K562 (cell line): Measurements from ENCODE around the gene VBP1. TPM values are rescaled to one million over a fixed set of nuclear protein-coding genes. Genes with fewer than 3 reads are reported as not detected.
"Not testable (repeated sequence)": the region's sequence is repeated elsewhere in the genome, so short reads cannot be mapped to it uniquely, and the experiment has no call there.

Source experiments
- ATAC-seq: fragments of 200-7000 bp; cut with Tn5 transposase; 3 replicates; pipeline ENCODE4 v1.9.1; 2020; ENCODE audit warnings: moderate library complexity
- BruUV-seq: library from RNA; stranded (reverse); fragments of 400-500 nt; replicated peaks from 2 replicates; lab custom pipeline; 2021; lab: Mats Ljungman, UMichigan
- CTCF ChIA-PET: fragments of 300-600 bp; formaldehyde crosslinking; extraction: SDS; loops from one replicate; lab custom pipeline; 2021; ENCODE audit warnings: low intra/inter-chr PET ratio; lab: Yijun Ruan, JAX
- POLR2A ChIA-PET: fragments of 300-600, 350-650 bp; sonication (Branson Sonifier 250); formaldehyde crosslinking; extraction: SDS; loops from one replicate; lab custom pipeline; 2021; ENCODE audit warnings: antibody characterized with exemption, inconsistent platforms; lab: Yijun Ruan, JAX
- DNase-seq, 4 experiments: peaks; one replicate each; pipeline versions ENCODE4 v3.0.0 to v3.0.0-alpha.2; 2011 to 2018; ENCODE audit warnings: low spot score in 3 of 4, mixed read lengths in 3 of 4; ENCODE audit errors: extremely low read depth in 1 of 4
- FAIRE-seq: peaks from 2 replicates; lab custom pipeline; 2011; peaks lifted over from hg19 to GRCh38; lab: Jason Lieb, UNC
- H2AFZ ChIP-seq: 2 replicates; pipeline ENCODE4 v1.6.0; 2011; ENCODE audit warnings: low read depth, low read length, control low read depth, inconsistent platforms
- H3K27ac ChIP-seq: fragments of 200-600 bp; 3 replicates; pipeline ENCODE4 v1.8.0; 2011; ENCODE audit warnings: low read depth, mild to moderate bottlenecking, control low read depth, inconsistent platforms, low read length, moderate library complexity, mixed read lengths; ENCODE audit errors: extremely low read depth
- H3K27me3 ChIP-seq, 2 experiments: fragments of 300-600 bp in 1 of 2; 2 replicates in 1 of 2; 3 replicates in 1 of 2; pipeline versions ENCODE4 v1.6.0 to v1.8.0; 2011; ENCODE audit warnings: inconsistent platforms in 2 of 2, low read length in 2 of 2, mild to moderate bottlenecking in 1 of 2, mixed read lengths in 1 of 2, moderate library complexity in 1 of 2; ENCODE audit not compliant: control insufficient read depth in 2 of 2, insufficient read depth in 2 of 2
- H3K36me3 ChIP-seq: fragments of 300-600 bp; 3 replicates; pipeline ENCODE4 v1.8.0; 2011; ENCODE audit warnings: mild to moderate bottlenecking, low read length, inconsistent platforms; ENCODE audit not compliant: control insufficient read depth, insufficient read depth
- H3K4me1 ChIP-seq, 2 experiments: fragments of 200-600 bp in 1 of 2; replicated peaks in 1 of 2; 2 replicates in 1 of 2; 3 replicates in 1 of 2; pipeline versions ENCODE4 v1.5.1 to v1.8.0; 2011; ENCODE audit warnings: inconsistent platforms in 2 of 2, low read length in 2 of 2, mild to moderate bottlenecking in 1 of 2, mixed read lengths in 1 of 2, moderate library complexity in 1 of 2; ENCODE audit not compliant: control insufficient read depth in 2 of 2, insufficient read depth in 2 of 2
- H3K4me2 ChIP-seq: 2 replicates; pipeline ENCODE4 v1.6.1; 2011; ENCODE audit warnings: low read length, control low read depth, inconsistent platforms, mixed read lengths; ENCODE audit not compliant: insufficient read depth
- H3K4me3 ChIP-seq: fragments of 200-600 bp; sonication (generic), shearing (Covaris generic); 2 replicates; pipeline ENCODE4 v1.5.1; 2016; ENCODE audit warnings: control low read depth, inconsistent platforms
- H3K79me2 ChIP-seq: fragments of 200-600 bp; 3 replicates; pipeline ENCODE4 v1.8.0; 2011; ENCODE audit warnings: low read length, inconsistent platforms; ENCODE audit not compliant: control insufficient read depth, insufficient read depth
- H3K9ac ChIP-seq, 2 experiments: 2 replicates each; pipeline versions ENCODE4 v1.6.0 to v1.6.1; 2011; ENCODE audit warnings: low read depth in 2 of 2, low read length in 2 of 2, control low read depth in 1 of 2, inconsistent platforms in 1 of 2, mild to moderate bottlenecking in 1 of 2, mixed read lengths in 1 of 2; ENCODE audit not compliant: insufficient read depth in 1 of 2
- H3K9me1 ChIP-seq: one replicate; pipeline ENCODE4 v1.6.0; 2011; ENCODE audit warnings: inconsistent platforms, mild to moderate bottlenecking, low read length, moderate library complexity; ENCODE audit not compliant: control insufficient read depth, insufficient read depth
- H3K9me3 ChIP-seq: replicated peaks from 2 replicates; pipeline ENCODE4 v1.5.1; 2011; ENCODE audit warnings: low read depth, low read length, inconsistent platforms; ENCODE audit not compliant: control insufficient read depth, insufficient read depth
- H4K20me1 ChIP-seq: replicated peaks from 2 replicates; pipeline ENCODE4 v1.6.1; 2011; ENCODE audit warnings: low read length, inconsistent platforms, mixed read lengths; ENCODE audit not compliant: control insufficient read depth, insufficient read depth
- DNMT1 ChIP-seq: fragments of 450-650 bp; IDR thresholded peaks from 2 replicates; pipeline ENCODE4 v1.6.1; 2016; ENCODE audit warnings: antibody characterized with exemption, mild to moderate bottlenecking
- HCFC1 ChIP-seq: IDR thresholded peaks from 2 replicates; pipeline ENCODE4 v1.6.1; 2012; ENCODE audit warnings: low read depth, low read length, improper control_type of control experiment
- WGBS: fragments of 100-300 bp; shearing (Covaris generic); methylation state at CpG from one replicate; pipeline ENCODE4 v1.1.6; 2016; ENCODE audit warnings: low coverage, mixed read lengths; ENCODE audit not compliant: insufficient coverage; ENCODE audit errors: missing lambda C conversion rate; 5-methylcytosine and 5-hydroxymethylcytosine counted together
- in situ Hi-C: fragments of 300-500 bp; cut with MboI; formaldehyde crosslinking; loops from 4 replicates; pipeline ENCODE4 v1.15.0; 2018; ENCODE audit warnings: inconsistent platforms, mixed read lengths
- intact Hi-C: fragments of 100-400 bp; cut with micrococcal nuclease; formaldehyde crosslinking; loops from 2 replicates; pipeline ENCODE4 v1.14.2; 2022
- polyA plus RNA-seq, 8 experiments: library from polyadenylated mRNA; depleted of rRNA in 4 of 8; stranded (reverse) in 5 of 8; unstranded in 3 of 8; fragments of >200 nt; fragmentation: Nextera tagmentation in 2 of 8; fragmentation: Illumina TruSeq in 1 of 8; extraction: Ambion mirVana in 2 of 8; extraction: Trizol in 1 of 8; gene quantifications; 2 replicates each; pipeline versions ENCODE4 v1.2.1 to v1.2.3, GENCODE V29; 2011 to 2014; ENCODE audit warnings: inconsistent platforms in 1 of 8, missing spikeins in 1 of 8
- total RNA-seq, 7 experiments: library from RNA; depleted of rRNA in 6 of 7; stranded (reverse); fragments of >200 nt in 6 of 7; fragmentation: Illumina TruSeq in 2 of 7; extraction: Trizol in 2 of 7; gene quantifications; 2 replicates each; pipeline versions ENCODE4 v1.2.1 to v1.2.3, GENCODE V29; 2011 to 2021; ENCODE audit warnings: low replicate concordance in 1 of 7
- TF ChIP-seq, protein P1 (sequence below): fragments of 250-450 bp; sonication (Bioruptor Pico); IDR thresholded peaks from 2 replicates; pipeline ENCODE4 v1.5.0; 2022; ENCODE audit warnings: mild to moderate bottlenecking
- TF ChIP-seq, protein P2 (sequence below): fragments of 250-450 bp; sonication (Bioruptor Pico); IDR thresholded peaks from 2 replicates; pipeline ENCODE4 v1.8.0; 2021; ENCODE audit warnings: moderate library complexity, mild to moderate bottlenecking, inconsistent platforms

VBP1 gene
- total and polyA plus RNA-seq, 9 of the 15 experiments (the other 6 are each of a cell fraction or from before 2014, with no cell fraction given), result 83.2 to 263 (median 151) TPM

GRCh38 chrX:155221351-155221750 is 5.1 kb downstream of the VBP1 start:
- no peak for FAIRE-seq
- H3K36me3 ChIP-seq, result peaks cover 50% of the 10 kb centered on the region
- CTCF ChIA-PET, result no interaction called here
- no peaks in the 10 kb centered on the region for H3K9me3 ChIP-seq
- ATAC-seq, result no peak
- no peak overlapping the region for H3K27ac ChIP-seq
- no peak overlapping the region for H3K4me2 ChIP-seq
- peaks cover 3 to 15% of the 10 kb centered on the region in 2 experiments; a peak in 3 of 5 replicates for H3K4me1 ChIP-seq
- no peak for TF ChIP-seq HCFC1
- TF ChIP-seq, protein P1, sequence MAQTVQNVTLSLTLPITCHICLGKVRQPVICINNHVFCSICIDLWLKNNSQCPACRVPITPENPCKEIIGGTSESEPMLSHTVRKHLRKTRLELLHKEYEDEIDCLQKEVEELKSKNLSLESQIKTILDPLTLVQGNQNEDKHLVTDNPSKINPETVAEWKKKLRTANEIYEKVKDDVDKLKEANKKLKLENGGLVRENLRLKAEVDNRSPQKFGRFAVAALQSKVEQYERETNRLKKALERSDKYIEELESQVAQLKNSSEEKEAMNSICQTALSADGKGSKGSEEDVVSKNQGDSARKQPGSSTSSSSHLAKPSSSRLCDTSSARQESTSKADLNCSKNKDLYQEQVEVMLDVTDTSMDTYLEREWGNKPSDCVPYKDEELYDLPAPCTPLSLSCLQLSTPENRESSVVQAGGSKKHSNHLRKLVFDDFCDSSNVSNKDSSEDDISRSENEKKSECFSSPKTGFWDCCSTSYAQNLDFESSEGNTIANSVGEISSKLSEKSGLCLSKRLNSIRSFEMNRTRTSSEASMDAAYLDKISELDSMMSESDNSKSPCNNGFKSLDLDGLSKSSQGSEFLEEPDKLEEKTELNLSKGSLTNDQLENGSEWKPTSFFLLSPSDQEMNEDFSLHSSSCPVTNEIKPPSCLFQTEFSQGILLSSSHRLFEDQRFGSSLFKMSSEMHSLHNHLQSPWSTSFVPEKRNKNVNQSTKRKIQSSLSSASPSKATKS (CRISPR knock-in tag), result no peak
- TF ChIP-seq, protein P2, sequence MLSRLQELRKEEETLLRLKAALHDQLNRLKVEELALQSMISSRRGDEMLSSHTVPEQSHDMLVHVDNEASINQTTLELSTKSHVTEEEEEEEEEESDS, result no peak
- no peak for TF ChIP-seq DNMT1
- BruUV-seq, result no TSS peak
- in situ Hi-C loops, result no loop called here
- no peak overlapping the region for H2AFZ ChIP-seq
- H3K9me1 ChIP-seq, result no peaks in the 10 kb centered on the region
- POLR2A ChIA-PET, result interaction anchor here (1.5 kb wide), 1 partner anchor 9 kb away, joined by 4 read pairs; no protein-coding TSS in a partner anchor
- no peaks in the 10 kb centered on the region for H3K27me3 ChIP-seq
- H3K79me2 ChIP-seq, result peaks cover 74% of the 10 kb centered on the region
- H3K4me3 ChIP-seq, result no peak overlapping the region
- no peak for DNase-seq
- no peak overlapping the region for H3K9ac ChIP-seq
- peaks cover 8% of the 10 kb centered on the region for H4K20me1 ChIP-seq
- intact Hi-C loops, result no loop called here
- 96% methylated on average over 4 of the region's 4 CpGs for WGBS

GRCh38 chrX:155223746-155224145 is 7.5 kb downstream of the VBP1 start:
- H3K27me3 ChIP-seq, H3K4me3 ChIP-seq, H3K27ac ChIP-seq, POLR2A ChIA-PET, CTCF ChIA-PET, BruUV-seq, H2AFZ ChIP-seq, H3K4me2 ChIP-seq, ATAC-seq, H3K4me1 ChIP-seq, H4K20me1 ChIP-seq, FAIRE-seq, DNase-seq, H3K9me1 ChIP-seq, intact Hi-C loops, in situ Hi-C loops, H3K9ac ChIP-seq, H3K9me3 ChIP-seq: not testable (repeated sequence)
- H3K36me3 ChIP-seq, result peaks cover 71% of the 10 kb centered on the region
- peaks cover 64% of the 10 kb centered on the region for H3K79me2 ChIP-seq
- no CpG with 5 or more reads among the region's 30 CpGs for WGBS
